IMR-90 (cell line): Measurements from ENCODE around the gene MMP24. TPM values are rescaled to one million over a fixed set of nuclear protein-coding genes. Genes with fewer than 3 reads are reported as not detected.

Experiments
- ATAC-seq: fragments of 200-7000 bp; cut with Tn5 transposase; 2 replicates; pipeline ENCODE4 v1.9.1; 2020; ENCODE audit warnings: low read depth, mild to moderate bottlenecking, moderate library complexity
- BruUV-seq: library from RNA; stranded (reverse); fragments of 400-500 nt; replicated peaks from 2 replicates; lab custom pipeline; 2021; lab: Mats Ljungman, UMichigan
- CTCF ChIA-PET: fragments of 300-600 bp; formaldehyde crosslinking; extraction: SDS; loops from one replicate; lab custom pipeline; 2021; ENCODE audit warnings: antibody characterized with exemption; lab: Yijun Ruan, JAX
- POLR2A ChIA-PET: fragments of 300-600 bp; sonication (Branson Sonifier 250); formaldehyde crosslinking; loops from one replicate; lab custom pipeline; 2022; ENCODE audit warnings: antibody characterized with exemption; ENCODE audit not compliant: unreplicated experiment; lab: Charles Lee
- DNase-seq: peaks from one replicate; pipeline ENCODE4 v3.0.0; 2013
- H2AFZ ChIP-seq: replicated peaks from 2 replicates; pipeline ENCODE3; 2013; ENCODE audit warnings: low read length, mild to moderate bottlenecking; ENCODE audit not compliant: poor library complexity
- H2AK5ac ChIP-seq: 2 replicates; pipeline ENCODE4 v1.6.1; 2013; ENCODE audit warnings: low read depth, low read length, inconsistent platforms
- H2AK9ac ChIP-seq: replicated peaks from 2 replicates; pipeline ENCODE3; 2013; ENCODE audit warnings: mild to moderate bottlenecking, low read depth, low read length, moderate library complexity; ENCODE audit not compliant: poor library complexity
- H2BK120ac ChIP-seq: 2 replicates; pipeline ENCODE4 v1.6.1; 2013; ENCODE audit warnings: low read depth, low read length, inconsistent platforms
- H2BK15ac ChIP-seq: 3 replicates; pipeline ENCODE4 v1.6.1; 2013; ENCODE audit warnings: low read depth, low read length, inconsistent platforms
- H2BK20ac ChIP-seq: 2 replicates; pipeline ENCODE4 v1.6.1; 2013; ENCODE audit warnings: low read depth, mild to moderate bottlenecking, inconsistent platforms, low read length, moderate library complexity
- H2BK5ac ChIP-seq: 2 replicates; pipeline ENCODE4 v1.6.1; 2013; ENCODE audit warnings: mild to moderate bottlenecking, low read depth, low read length, inconsistent platforms; ENCODE audit not compliant: poor library complexity, severe bottlenecking
- H3K14ac ChIP-seq: replicated peaks from 2 replicates; pipeline ENCODE4 v1.6.1; 2013; ENCODE audit warnings: low read depth, low read length, inconsistent platforms
- H3K18ac ChIP-seq: 2 replicates; pipeline ENCODE4 v1.6.1; 2013; ENCODE audit warnings: low read depth, low read length, control low read depth
- H3K23ac ChIP-seq: 2 replicates; pipeline ENCODE4 v1.6.1; 2013; ENCODE audit warnings: low read depth, low read length, inconsistent platforms
- H3K27ac ChIP-seq: 2 replicates; pipeline ENCODE4 v1.5.1; 2013; ENCODE audit warnings: mild to moderate bottlenecking, control low read depth, low read length; ENCODE audit not compliant: insufficient read depth
- H3K27me3 ChIP-seq: 2 replicates; pipeline ENCODE4 v1.6.1; 2013; ENCODE audit warnings: low read length; ENCODE audit not compliant: control insufficient read depth, insufficient read depth
- H3K36me3 ChIP-seq: 2 replicates; pipeline ENCODE4 v1.6.1; 2013; ENCODE audit warnings: low read length, mixed read lengths; ENCODE audit not compliant: control insufficient read depth, insufficient read depth
- H3K4ac ChIP-seq: 2 replicates; pipeline ENCODE4 v1.6.1; 2013; ENCODE audit warnings: low read depth, low read length, inconsistent platforms
- H3K4me1 ChIP-seq: 2 replicates; pipeline ENCODE4 v1.6.1; 2013; ENCODE audit warnings: low read length, mixed read lengths; ENCODE audit not compliant: control insufficient read depth, insufficient read depth
- H3K4me2 ChIP-seq: 2 replicates; pipeline ENCODE4 v1.6.1; 2013; ENCODE audit warnings: low read depth, mild to moderate bottlenecking, control low read depth, low read length, moderate library complexity
- H3K4me3 ChIP-seq: 2 replicates; pipeline ENCODE4 v1.5.1; 2013; ENCODE audit warnings: low read depth, mild to moderate bottlenecking, control low read depth, low read length, moderate library complexity; ENCODE audit not compliant: insufficient read depth
- H3K56ac ChIP-seq: 2 replicates; pipeline ENCODE4 v1.6.1; 2013; ENCODE audit warnings: low read length, inconsistent platforms; ENCODE audit not compliant: insufficient read depth; ENCODE audit errors: extremely low read depth
- H3K79me1 ChIP-seq, 2 experiments: 2 replicates each; pipeline ENCODE4 v1.6.1; 2013; ENCODE audit warnings: low read length in 2 of 2, inconsistent platforms in 1 of 2, low read depth in 1 of 2
- H3K9ac ChIP-seq: 2 replicates; pipeline ENCODE4 v1.6.1; 2013; ENCODE audit warnings: low read depth, low read length, control low read depth
- H3K9me1 ChIP-seq: 2 replicates; pipeline ENCODE4 v1.6.1; 2013; ENCODE audit warnings: low read length, inconsistent platforms; ENCODE audit not compliant: insufficient read depth
- H3K9me3 ChIP-seq: 2 replicates; pipeline ENCODE4 v1.6.1; 2013; ENCODE audit warnings: low read length; ENCODE audit not compliant: control insufficient read depth, insufficient read depth
- H4K20me1 ChIP-seq: 2 replicates; pipeline ENCODE4 v1.6.1; 2013; ENCODE audit warnings: low read length, inconsistent platforms; ENCODE audit not compliant: insufficient read depth
- H4K5ac ChIP-seq: 2 replicates; pipeline ENCODE4 v1.6.1; 2013; ENCODE audit warnings: mild to moderate bottlenecking, low read depth, low read length, control low read depth
- H4K8ac ChIP-seq, 2 experiments: 2 replicates each; pipeline ENCODE4 v1.6.1; 2013; ENCODE audit warnings: low read depth in 2 of 2, low read length in 2 of 2, control low read depth in 1 of 2, inconsistent platforms in 1 of 2
- H4K91ac ChIP-seq: 2 replicates; pipeline ENCODE4 v1.6.1; 2013; ENCODE audit warnings: low read depth, low read length, inconsistent platforms; ENCODE audit not compliant: insufficient read depth
- CEBPB ChIP-seq: IDR thresholded peaks from 2 replicates; pipeline ENCODE4 v1.6.1; 2012; ENCODE audit warnings: low read depth, low read length, improper control_type of control experiment
- CHD1 ChIP-seq: IDR thresholded peaks from 2 replicates; pipeline ENCODE4 v1.6.1; 2012; ENCODE audit warnings: low read depth, low read length, improper control_type of control experiment
- CTCF ChIP-seq: conservative IDR thresholded peaks from 2 replicates; pipeline ENCODE4 v1.5.1; 2012; ENCODE audit warnings: mild to moderate bottlenecking, low read depth, low read length, improper control_type of control experiment
- FOS ChIP-seq: fragments of 150-350 bp; IDR thresholded peaks from 2 replicates; pipeline ENCODE4 v1.6.1; 2016; ENCODE audit warnings: low read depth, low read length
- MAFK ChIP-seq: IDR thresholded peaks from 2 replicates; pipeline ENCODE4 v1.6.1; 2012; ENCODE audit warnings: low read depth, low read length, improper control_type of control experiment
- MAZ ChIP-seq: IDR thresholded peaks from 2 replicates; pipeline ENCODE4 v1.6.1; 2012; ENCODE audit warnings: low read depth, mild to moderate bottlenecking, low read length, improper control_type of control experiment, moderate library complexity, borderline replicate concordance
- MXI1 ChIP-seq: IDR thresholded peaks from 2 replicates; pipeline ENCODE4 v1.6.1; 2012; ENCODE audit warnings: low read depth, mild to moderate bottlenecking, low read length, moderate library complexity, borderline replicate concordance
- NFE2L2 ChIP-seq: fragments of 150-350 bp; IDR thresholded peaks from 2 replicates; pipeline ENCODE4 v1.6.1; 2016; ENCODE audit warnings: low read depth, mild to moderate bottlenecking, low read length
- POLR2A ChIP-seq: IDR thresholded peaks from 2 replicates; pipeline ENCODE4 v1.6.1; 2012; ENCODE audit warnings: mild to moderate bottlenecking, low read depth, low read length
- RAD21 ChIP-seq: IDR thresholded peaks from 2 replicates; pipeline ENCODE4 v1.6.1; 2012; ENCODE audit warnings: low read length, improper control_type of control experiment
- SMC3 ChIP-seq: fragments of 150-350 bp; IDR thresholded peaks from 2 replicates; pipeline ENCODE4 v1.6.1; 2016; ENCODE audit warnings: low read depth, mild to moderate bottlenecking, antibody characterized with exemption, low read length, moderate library complexity
- WGBS, 2 experiments: methylation state at CpG; one replicate each; pipeline versions ENCODE4 v1.1.5 to v1.1.7; 2013; ENCODE audit warnings: missing lambda C conversion rate in 2 of 2; ENCODE audit not compliant: insufficient read length in 1 of 2; ENCODE audit errors: extremely low coverage in 2 of 2; 5-methylcytosine and 5-hydroxymethylcytosine counted together
- dilution Hi-C: fragments of 300-500 bp; cut with HindIII; formaldehyde crosslinking; loops from one replicate; pipeline ENCODE4 v1.14.3; 2018; ENCODE audit warnings: low sequenced_read_pairs; ENCODE audit not compliant: unreplicated experiment
- in situ Hi-C: fragments of 300-500 bp; cut with MboI; formaldehyde crosslinking; loops from 3 replicates; pipeline ENCODE4 v1.14.3; 2019; ENCODE audit warnings: low sequenced_read_pairs, inconsistent platforms, mixed read lengths
- intact Hi-C: fragments of 100-400 bp; cut with micrococcal nuclease; formaldehyde crosslinking; loops from 2 replicates; pipeline ENCODE4 v1.10.0; 2022
- polyA plus RNA-seq, 3 experiments: library from polyadenylated mRNA; depleted of rRNA; stranded (reverse); fragments of >200 nt; gene quantifications; 2 replicates each; pipeline ENCODE4 v1.2.3, GENCODE V29; 2012; ENCODE audit warnings: low replicate concordance in 1 of 3
- total RNA-seq: library from RNA; depleted of rRNA; stranded (reverse); fragments of >200 nt; gene quantifications from 2 replicates; pipeline ENCODE4 v1.2.3, GENCODE V29; 2012
- TF ChIP-seq, protein P1 (sequence below): fragments of 150-350 bp; IDR thresholded peaks from 2 replicates; pipeline ENCODE4 v1.6.1; 2016; ENCODE audit warnings: low read depth, mild to moderate bottlenecking, low read length, moderate library complexity, borderline replicate concordance

Gene MMP24
- total and polyA plus RNA-seq, 2 of the 4 experiments (the other 2 are of a cell fraction): 0.36 to 0.79 TPM

DNA sequence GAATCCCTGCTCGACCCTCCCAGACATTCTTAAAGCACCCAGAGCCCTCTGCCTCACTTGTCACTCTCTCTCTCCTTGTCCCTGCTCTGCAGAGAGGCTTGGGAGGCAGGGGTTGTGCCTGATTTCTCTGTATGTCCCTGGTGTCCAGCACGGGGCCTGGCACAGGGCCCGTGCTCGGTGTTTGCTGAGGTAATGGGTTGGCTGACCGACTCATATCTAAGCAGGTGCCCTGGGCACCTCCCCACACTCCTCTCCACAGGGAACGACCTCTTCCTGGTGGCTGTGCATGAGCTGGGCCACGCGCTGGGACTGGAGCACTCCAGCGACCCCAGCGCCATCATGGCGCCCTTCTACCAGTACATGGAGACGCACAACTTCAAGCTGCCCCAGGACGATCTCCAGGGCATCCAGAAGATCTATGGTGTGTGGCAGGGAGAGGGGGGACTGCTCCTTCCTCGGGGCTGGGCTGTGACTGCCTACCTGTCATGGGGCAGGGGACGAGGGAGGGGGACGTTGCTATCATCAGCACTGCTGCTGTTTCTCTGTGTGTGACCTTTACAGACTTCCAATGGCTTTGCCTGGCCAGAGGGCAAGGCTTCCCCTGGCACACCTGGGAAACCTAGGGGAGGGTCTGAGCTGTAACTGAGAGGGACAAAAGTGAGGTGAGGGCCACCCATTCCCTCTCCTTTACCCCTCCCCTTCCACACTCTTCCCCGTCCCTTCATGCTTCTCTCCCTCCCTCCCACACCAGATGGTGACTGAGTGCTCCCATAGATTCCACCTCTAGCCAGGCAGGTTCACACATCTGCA lies 37.2 kb downstream of the MMP24 start:
- H3K9me1 ChIP-seq: peaks cover 18% of the 10 kb centered on the region
- peaks cover 0 to 13% of the 10 kb centered on the region in 2 experiments; a peak in 3 of 4 replicates for H3K79me1 ChIP-seq
- TF ChIP-seq SMC3 (no peak), CEBPB (no peak), CTCF (no peak), MXI1 (no peak), MAFK (no peak), NFE2L2 (no peak), MAZ (no peak), RAD21 (no peak), FOS (no peak), CHD1 (no peak), POLR2A (no peak)
- TF ChIP-seq, protein P1, sequence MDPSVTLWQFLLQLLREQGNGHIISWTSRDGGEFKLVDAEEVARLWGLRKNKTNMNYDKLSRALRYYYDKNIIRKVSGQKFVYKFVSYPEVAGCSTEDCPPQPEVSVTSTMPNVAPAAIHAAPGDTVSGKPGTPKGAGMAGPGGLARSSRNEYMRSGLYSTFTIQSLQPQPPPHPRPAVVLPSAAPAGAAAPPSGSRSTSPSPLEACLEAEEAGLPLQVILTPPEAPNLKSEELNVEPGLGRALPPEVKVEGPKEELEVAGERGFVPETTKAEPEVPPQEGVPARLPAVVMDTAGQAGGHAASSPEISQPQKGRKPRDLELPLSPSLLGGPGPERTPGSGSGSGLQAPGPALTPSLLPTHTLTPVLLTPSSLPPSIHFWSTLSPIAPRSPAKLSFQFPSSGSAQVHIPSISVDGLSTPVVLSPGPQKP: no peak
- H3K4me1 ChIP-seq: peaks cover 10% of the 10 kb centered on the region
- 0 out of 2 replicates have a peak overlapping the region, but pooled peaks have one; percentile 4 for H4K5ac ChIP-seq
- H4K8ac ChIP-seq: peak overlapping the region in 1 of 2 experiments; percentile 38; a peak in 2 of 4 replicates
- H3K14ac ChIP-seq: peak overlapping the region; percentile 57
- no peak overlapping the region for H3K23ac ChIP-seq
- H2AK9ac ChIP-seq: peak overlapping the region; percentile 91
- DNase-seq (no peak), ATAC-seq (peak; percentile 12; the same call in 1 of the 2 replicates)
- peak overlapping the region; percentile 87 for H2BK20ac ChIP-seq
- peak overlapping the region; percentile 58; the same call in 1 of the 3 replicates for H2BK15ac ChIP-seq
- H2AFZ ChIP-seq: peak overlapping the region; percentile 40
- H3K4ac ChIP-seq: peak overlapping the region; percentile 82
- ChIA-PET CTCF (interaction anchor here (0.5 to 0.6 kb wide), 3 partner anchors 14 to 319 kb away, joined by 4 read pairs; no protein-coding TSS in a partner anchor), POLR2A (interaction anchor here (0.5 to 0.6 kb wide), 2 partner anchors 12 to 173 kb away, joined by 4 to 10 read pairs; no protein-coding TSS in a partner anchor)
- H2AK5ac ChIP-seq: peak overlapping the region; percentile 90
- 90% methylated on average over 4 of the region's 17 CpGs; no CpG with 5 or more reads in 1 of the 2 experiments for WGBS, 2 experiments
- no peak overlapping the region for H3K9ac ChIP-seq
- H4K20me1 ChIP-seq: no peaks in the 10 kb centered on the region; the same call in 1 of the 2 replicates
- H2BK120ac ChIP-seq: peak overlapping the region; percentile 88
- peak overlapping the region; percentile 59 for H2BK5ac ChIP-seq
- in situ Hi-C loops (loop anchor here (25.0 kb wide), 1 partner anchor 401 kb away; the partner anchor contains the start of gene GGT7), intact Hi-C loops (no loop called here), dilution Hi-C loops (no loop called here)
- peak overlapping the region; percentile 32 for H4K91ac ChIP-seq
- H3K27ac ChIP-seq: peak overlapping the region; percentile 17
- no peaks in the 10 kb centered on the region for H3K9me3 ChIP-seq
- peaks cover 11% of the 10 kb centered on the region; the same call in 1 of the 2 replicates for H3K36me3 ChIP-seq
- H3K4me3 ChIP-seq: no peak overlapping the region
- H3K4me2 ChIP-seq: peak overlapping the region; percentile 49
- no peaks in the 10 kb centered on the region for H3K27me3 ChIP-seq
- peak overlapping the region; percentile 58; the same call in 1 of the 2 replicates for H3K18ac ChIP-seq
- BruUV-seq: no TSS peak
- H3K56ac ChIP-seq: peak overlapping the region; percentile 12; the same call in 1 of the 2 replicates
